Breast epithelium (tissue), 3 donors: Measurements from ENCODE around the gene TTC27.

Experiments used
- CTCF ChIP-seq, 3 donors: fragments of 450-650 bp; IDR thresholded peaks; one replicate each; pipeline ENCODE4 v1.5.1; 2016 to 2017; ENCODE audit warnings: antibody characterized with exemption in 3 of 3, mild to moderate bottlenecking in 3 of 3, moderate library complexity in 3 of 3
- POLR2A ChIP-seq: fragments of 450-650 bp; IDR thresholded peaks from one replicate; pipeline ENCODE4 v1.6.1; 2016; ENCODE audit warnings: antibody characterized with exemption, mild to moderate bottlenecking, moderate library complexity

- TF ChIP-seq POLR2A (no peak), CTCF (IDR thresholded peaks at IDR 0.05) (no peak)
Observed at GRCh38 chr2:32727157-32727556, 99.3 kb downstream of the TTC27 start.
